Panc1 (cell line): ENCODE data around the gene CNGA4. TPM values are rescaled to one million over a fixed set of nuclear protein-coding genes. Genes with fewer than 3 reads are reported as not detected.

ENCODE experiments used
- ATAC-seq: fragments of 200-7000 bp; cut with Tn5 transposase; 2 replicates; pipeline ENCODE4 v1.9.1; 2020; ENCODE audit warnings: mild to moderate bottlenecking, moderate library complexity
- BruUV-seq: library from RNA; stranded (reverse); fragments of 400-500 nt; replicated peaks from 2 replicates; lab custom pipeline; 2021; lab: Mats Ljungman, UMichigan
- CTCF ChIA-PET: fragments of 300-600 bp; sonication (Branson Sonifier 250); formaldehyde crosslinking; loops from one replicate; lab custom pipeline; 2022; ENCODE audit warnings: antibody characterized with exemption; lab: Charles Lee
- POLR2A ChIA-PET: fragments of 300-600 bp; sonication (Branson Sonifier 250); formaldehyde crosslinking; loops from one replicate; lab custom pipeline; 2022; ENCODE audit warnings: antibody characterized with exemption; lab: Charles Lee
- DNase-seq: peaks from one replicate; pipeline ENCODE4 v3.0.0-alpha.2; 2010; ENCODE audit warnings: low read depth, low spot score
- H3K27ac ChIP-seq: 2 replicates; pipeline ENCODE4 v1.5.1; 2011; ENCODE audit warnings: mild to moderate bottlenecking, low read length, inconsistent platforms
- H3K27me3 ChIP-seq: fragments of 200-500 bp; sonication (Bioruptor generic); 2 replicates; pipeline ENCODE4 v1.6.0; 2014; ENCODE audit warnings: low read length, inconsistent platforms; ENCODE audit not compliant: control insufficient read depth, insufficient read depth
- H3K36me3 ChIP-seq: fragments of 200-500 bp; sonication (Bioruptor generic); 2 replicates; pipeline ENCODE4 v1.5.1; 2014; ENCODE audit warnings: inconsistent platforms, mild to moderate bottlenecking, low read length, moderate library complexity; ENCODE audit not compliant: control insufficient read depth, insufficient read depth
- H3K4me1 ChIP-seq: 2 replicates; pipeline ENCODE4 v1.5.1; 2011; ENCODE audit warnings: inconsistent platforms, mild to moderate bottlenecking, low read length, moderate library complexity; ENCODE audit not compliant: control insufficient read depth, insufficient read depth
- H3K4me3 ChIP-seq, 2 experiments: 2 replicates each; pipeline ENCODE4 v1.5.1; 2011 to 2012; ENCODE audit warnings: low read depth in 2 of 2, low read length in 2 of 2, mild to moderate bottlenecking in 2 of 2, inconsistent platforms in 1 of 2, moderate library complexity in 1 of 2
- H3K9me3 ChIP-seq: fragments of 200-500 bp; sonication (Bioruptor generic); 2 replicates; pipeline ENCODE4 v1.5.1; 2014; ENCODE audit warnings: low read depth, mild to moderate bottlenecking, inconsistent platforms, low read length, moderate library complexity; ENCODE audit not compliant: control insufficient read depth, insufficient read depth
- CTCF ChIP-seq: fragments of 450-650 bp; IDR thresholded peaks from 2 replicates; pipeline ENCODE4 v1.5.1; 2017; ENCODE audit warnings: mild to moderate bottlenecking
- POLR2AphosphoS5 ChIP-seq: IDR thresholded peaks from 2 replicates; pipeline ENCODE4 v1.6.1; 2012; ENCODE audit warnings: mild to moderate bottlenecking, low read depth, low read length, moderate library complexity
- SIN3A ChIP-seq: IDR thresholded peaks from 2 replicates; pipeline ENCODE4 v1.6.1; 2012; ENCODE audit warnings: low read depth, mild to moderate bottlenecking, low read length, moderate library complexity, borderline replicate concordance; ENCODE audit not compliant: insufficient read depth
- TCF7L2 ChIP-seq: IDR thresholded peaks from 2 replicates; pipeline ENCODE4 v1.6.1; 2011; ENCODE audit warnings: mild to moderate bottlenecking, low read depth, low read length, inconsistent platforms
- in situ Hi-C: cut with HindIII; loops from 2 replicates; pipeline ENCODE4 v1.10.0; 2016; ENCODE audit warnings: low sequenced_read_pairs, low pct_unique_long_range_greater_than_20kb
- intact Hi-C: fragments of 100-400 bp; cut with micrococcal nuclease; formaldehyde crosslinking; loops from one replicate; pipeline ENCODE4 v1.10.0; 2022; ENCODE audit not compliant: unreplicated experiment
- total RNA-seq: library from RNA; stranded (reverse); gene quantifications from one replicate; pipeline ENCODE4 v1.2.1, GENCODE V29; 2021; ENCODE audit not compliant: unreplicated experiment
- TF ChIP-seq, protein P1 (sequence below), 2 experiments: IDR thresholded peaks; 2 replicates each; pipeline ENCODE4 v1.6.1; 2011 to 2012; ENCODE audit warnings: low read depth in 2 of 2, control low read depth in 1 of 2, low read length in 1 of 2, mild to moderate bottlenecking in 1 of 2, moderate library complexity in 1 of 2; ENCODE audit not compliant: insufficient read depth in 1 of 2

CNGA4 gene
- total RNA-seq, 1 experiment from 2014 or later, result 0.62 TPM

DNA sequence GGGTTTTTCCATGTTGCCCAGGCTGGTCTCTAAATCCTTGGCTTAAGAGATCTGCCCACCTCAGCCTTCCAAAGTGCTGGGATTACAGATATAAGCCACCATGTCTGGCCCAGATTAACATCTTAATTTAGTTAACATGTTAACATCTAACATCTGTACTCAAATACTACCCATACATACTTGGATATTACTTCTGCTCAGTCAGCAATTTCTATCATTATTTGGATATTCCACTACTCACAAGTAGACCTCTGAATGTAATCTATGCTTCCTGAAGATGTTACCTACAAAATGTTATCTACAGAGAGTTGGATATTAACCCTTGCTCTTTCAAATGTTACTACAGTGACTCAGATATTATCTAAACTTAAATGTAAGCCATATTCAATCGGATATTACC is 24.8 kb downstream of the CNGA4 start:
- no peak overlapping the region for H3K4me3 ChIP-seq
- H3K27ac ChIP-seq, result no peak overlapping the region
- H3K27me3 ChIP-seq, result peaks cover 55% of the 10 kb centered on the region
- no TSS peak for BruUV-seq
- H3K4me1 ChIP-seq, result 0 out of 2 replicates have a peak, but pooled peaks cover under 1% of the 10 kb centered on the region
- H3K36me3 ChIP-seq, result no peaks in the 10 kb centered on the region
- intact Hi-C loops (no loop called here), in situ Hi-C loops (no loop called here)
- ChIA-PET CTCF (interaction anchor here (0.6 to 1.6 kb wide), 2 partner anchors 12 to 100 kb away, joined by 3 to 4 read pairs; no protein-coding TSS in a partner anchor), POLR2A (no interaction called here)
- TF ChIP-seq, protein P1, sequence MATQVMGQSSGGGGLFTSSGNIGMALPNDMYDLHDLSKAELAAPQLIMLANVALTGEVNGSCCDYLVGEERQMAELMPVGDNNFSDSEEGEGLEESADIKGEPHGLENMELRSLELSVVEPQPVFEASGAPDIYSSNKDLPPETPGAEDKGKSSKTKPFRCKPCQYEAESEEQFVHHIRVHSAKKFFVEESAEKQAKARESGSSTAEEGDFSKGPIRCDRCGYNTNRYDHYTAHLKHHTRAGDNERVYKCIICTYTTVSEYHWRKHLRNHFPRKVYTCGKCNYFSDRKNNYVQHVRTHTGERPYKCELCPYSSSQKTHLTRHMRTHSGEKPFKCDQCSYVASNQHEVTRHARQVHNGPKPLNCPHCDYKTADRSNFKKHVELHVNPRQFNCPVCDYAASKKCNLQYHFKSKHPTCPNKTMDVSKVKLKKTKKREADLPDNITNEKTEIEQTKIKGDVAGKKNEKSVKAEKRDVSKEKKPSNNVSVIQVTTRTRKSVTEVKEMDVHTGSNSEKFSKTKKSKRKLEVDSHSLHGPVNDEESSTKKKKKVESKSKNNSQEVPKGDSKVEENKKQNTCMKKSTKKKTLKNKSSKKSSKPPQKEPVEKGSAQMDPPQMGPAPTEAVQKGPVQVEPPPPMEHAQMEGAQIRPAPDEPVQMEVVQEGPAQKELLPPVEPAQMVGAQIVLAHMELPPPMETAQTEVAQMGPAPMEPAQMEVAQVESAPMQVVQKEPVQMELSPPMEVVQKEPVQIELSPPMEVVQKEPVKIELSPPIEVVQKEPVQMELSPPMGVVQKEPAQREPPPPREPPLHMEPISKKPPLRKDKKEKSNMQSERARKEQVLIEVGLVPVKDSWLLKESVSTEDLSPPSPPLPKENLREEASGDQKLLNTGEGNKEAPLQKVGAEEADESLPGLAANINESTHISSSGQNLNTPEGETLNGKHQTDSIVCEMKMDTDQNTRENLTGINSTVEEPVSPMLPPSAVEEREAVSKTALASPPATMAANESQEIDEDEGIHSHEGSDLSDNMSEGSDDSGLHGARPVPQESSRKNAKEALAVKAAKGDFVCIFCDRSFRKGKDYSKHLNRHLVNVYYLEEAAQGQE (IDR thresholded peaks at IDR 0.05; ENCODE audit: insufficient read depth in 1 of 2, low read depth in 2 of 2, low read length in 1 of 2), result no peak
- TF ChIP-seq SIN3A, result no peak
- TF ChIP-seq POLR2AphosphoS5, result no peak
- TF ChIP-seq TCF7L2, result no peak
- TF ChIP-seq CTCF, result no peak
- H3K9me3 ChIP-seq, result no peaks in the 10 kb centered on the region
- ATAC-seq, result no peak
- DNase-seq, result no peak

GRCh38 chr11:6268820-6269219 is 29.9 kb downstream of the CNGA4 start:
- POLR2A ChIA-PET, result interaction anchor here (0.7 kb wide), 1 partner anchor 33 kb away, joined by 15 read pairs; no protein-coding TSS in a partner anchor
- intact Hi-C loops, result no loop called here

More at GRCh38 chr11:6268820-6269219, 29.9 kb downstream of the CNGA4 start:
- in situ Hi-C loops, result no loop called here
- Histone ChIP-seq H3K27ac (no peak overlapping the region), H3K27me3 (peaks cover 12% of the 10 kb centered on the region), H3K36me3 (no peaks in the 10 kb centered on the region), H3K4me3 (no peak overlapping the region), H3K9me3 (no peaks in the 10 kb centered on the region), H3K4me1 (no peaks in the 10 kb centered on the region)
- BruUV-seq, result no TSS peak
- TF ChIP-seq, protein P1 (IDR thresholded peaks at IDR 0.05; ENCODE audit: insufficient read depth in 1 of 2, low read depth in 2 of 2, low read length in 1 of 2), result no peak
- TF ChIP-seq CTCF (no peak), SIN3A (no peak), TCF7L2 (no peak), POLR2AphosphoS5 (no peak)
- DNase-seq, result no peak
- no peak for ATAC-seq
- CTCF ChIA-PET, result interaction anchor here (0.6 kb wide), 1 partner anchor 110 kb away, joined by 9 read pairs; no protein-coding TSS in a partner anchor
